Measurements from ENCODE around the gene DMRT1. TPM values are rescaled to one million over a fixed set of nuclear protein-coding genes. Genes with fewer than 3 reads are reported as not detected.

The DMRT1 gene
- total RNA-seq, 1 donor, result not detected

Small RNA genes within 50 kb of the gene (small RNA-seq; reads per million reads assigned to genes)
- not detected for gene RNU6-1073P

Other genes with a start within 250 kb of the DMRT1 start
- gene DMRT3, start 135.0 kb downstream of the DMRT1 start, total RNA-seq (ENCODE audit: low replicate concordance), result not detected in 2 replicates
- 0.18 TPM in 1 of 2 replicates, not detected in the other for gene DMRT2, start 208.7 kb downstream of the DMRT1 start, total RNA-seq (ENCODE audit: low replicate concordance)